Measurements from ENCODE around the gene WASHC2A.
"Not testable (repeated sequence)": the region's sequence is repeated elsewhere in the genome, so short reads cannot be mapped to it uniquely, and the experiment has no call there.

WASHC2A gene

GRCh38 chr10:50027195-50027594 lies 40.6 kb upstream of the WASHC2A start:
- H3K27me3 Mint-ChIP-seq (ENCODE audit: low read depth, poor library complexity), result peaks cover 39% of the 10 kb centered on the region
- no peaks in the 10 kb centered on the region for H3K36me3 Mint-ChIP-seq (ENCODE audit: low read depth)
- no peak for DNase-seq
- no peaks in the 10 kb centered on the region for H3K4me1 Mint-ChIP-seq
- no peak overlapping the region for H3K4me3 Mint-ChIP-seq
- no peak overlapping the region for H3K27ac Mint-ChIP-seq
- H3K9me3 Mint-ChIP-seq, result no peaks in the 10 kb centered on the region
- no peak for TF ChIP-seq CTCF (IDR thresholded peaks at IDR 0.05)

GRCh38 chr10:50033481-50033880 lies 34.3 kb upstream of the WASHC2A start:
- Mint-ChIP-seq H3K27me3 (ENCODE audit: low read depth, poor library complexity) (peaks cover 50% of the 10 kb centered on the region), H3K27ac (no peak overlapping the region), H3K9me3 (no peaks in the 10 kb centered on the region), H3K36me3 (ENCODE audit: low read depth) (no peaks in the 10 kb centered on the region), H3K4me3 (no peak overlapping the region), H3K4me1 (no peaks in the 10 kb centered on the region)
- TF ChIP-seq CTCF (IDR thresholded peaks at IDR 0.05), result no peak
- no peak for DNase-seq

GRCh38 chr10:50035337-50035736 lies 32.4 kb upstream of the WASHC2A start:
- H3K4me3 Mint-ChIP-seq; H3K36me3 Mint-ChIP-seq (ENCODE audit: low read depth); H3K4me1 Mint-ChIP-seq; H3K27ac Mint-ChIP-seq; DNase-seq; H3K9me3 Mint-ChIP-seq: not testable (repeated sequence)
- peaks cover 56% of the 10 kb centered on the region for H3K27me3 Mint-ChIP-seq (ENCODE audit: low read depth, poor library complexity)

- Mint-ChIP-seq H3K9me3 (no peaks in the 10 kb centered on the region), H3K27me3 (ENCODE audit: low read depth, poor library complexity) (peaks cover 11% of the 10 kb centered on the region), H3K4me1 (no peaks in the 10 kb centered on the region), H3K36me3 (ENCODE audit: low read depth) (no peaks in the 10 kb centered on the region), H3K4me3 (no peak overlapping the region), H3K27ac (no peak overlapping the region)
- no peak for TF ChIP-seq CTCF (IDR thresholded peaks at IDR 0.05)
- DNase-seq, result no peak
These were observed 22.7 kb upstream of the WASHC2A start for GRCh38 chr10:50044941-50045664.

- H3K27ac Mint-ChIP-seq; H3K27me3 Mint-ChIP-seq (ENCODE audit: low read depth, poor library complexity); H3K36me3 Mint-ChIP-seq (ENCODE audit: low read depth); H3K9me3 Mint-ChIP-seq; H3K4me3 Mint-ChIP-seq; DNase-seq; H3K4me1 Mint-ChIP-seq: not testable (repeated sequence)
These were observed 21.3 kb upstream of the WASHC2A start for GRCh38 chr10:50046457-50046856.

- H3K9me3 Mint-ChIP-seq; DNase-seq; H3K4me3 Mint-ChIP-seq; H3K27me3 Mint-ChIP-seq (ENCODE audit: low read depth, poor library complexity); H3K36me3 Mint-ChIP-seq (ENCODE audit: low read depth); H3K4me1 Mint-ChIP-seq; H3K27ac Mint-ChIP-seq: not testable (repeated sequence)
These were observed 20.2 kb upstream of the WASHC2A start for GRCh38 chr10:50047594-50047993.

- not testable (repeated sequence) for H3K27ac Mint-ChIP-seq; H3K4me3 Mint-ChIP-seq; H3K36me3 Mint-ChIP-seq (ENCODE audit: low read depth); H3K9me3 Mint-ChIP-seq; DNase-seq; H3K4me1 Mint-ChIP-seq
- peaks cover 17% of the 10 kb centered on the region for H3K27me3 Mint-ChIP-seq (ENCODE audit: low read depth, poor library complexity)
These were observed 15.6 kb upstream of the WASHC2A start for GRCh38 chr10:50051995-50052660.

GRCh38 chr10:50052778-50053376 lies 14.9 kb upstream of the WASHC2A start:
- not testable (repeated sequence) for DNase-seq; H3K9me3 Mint-ChIP-seq; H3K4me3 Mint-ChIP-seq; H3K36me3 Mint-ChIP-seq (ENCODE audit: low read depth); H3K4me1 Mint-ChIP-seq; H3K27ac Mint-ChIP-seq
- peaks cover 21% of the 10 kb centered on the region for H3K27me3 Mint-ChIP-seq (ENCODE audit: low read depth, poor library complexity)

GRCh38 chr10:50055494-50056292 lies 12.1 kb upstream of the WASHC2A start:
- DNase-seq; H3K4me1 Mint-ChIP-seq; H3K36me3 Mint-ChIP-seq (ENCODE audit: low read depth); H3K4me3 Mint-ChIP-seq; H3K27ac Mint-ChIP-seq; H3K9me3 Mint-ChIP-seq: not testable (repeated sequence)
- peaks cover 43% of the 10 kb centered on the region for H3K27me3 Mint-ChIP-seq (ENCODE audit: low read depth, poor library complexity)

- not testable (repeated sequence) for H3K9me3 Mint-ChIP-seq; DNase-seq; H3K36me3 Mint-ChIP-seq (ENCODE audit: low read depth); H3K4me3 Mint-ChIP-seq; H3K27ac Mint-ChIP-seq; H3K4me1 Mint-ChIP-seq
- H3K27me3 Mint-ChIP-seq (ENCODE audit: low read depth, poor library complexity), result peaks cover 50% of the 10 kb centered on the region
These were observed 11.1 kb upstream of the WASHC2A start for GRCh38 chr10:50056654-50057053.

- not testable (repeated sequence) for H3K36me3 Mint-ChIP-seq (ENCODE audit: low read depth); DNase-seq; H3K4me3 Mint-ChIP-seq; H3K27ac Mint-ChIP-seq; H3K4me1 Mint-ChIP-seq; H3K9me3 Mint-ChIP-seq
- peaks cover 66% of the 10 kb centered on the region for H3K27me3 Mint-ChIP-seq (ENCODE audit: low read depth, poor library complexity)
These were observed 9.0 kb upstream of the WASHC2A start for GRCh38 chr10:50058727-50059126.
